Measurements from ENCODE around the gene SAMHD1.
"Not testable (repeated sequence)": the region's sequence is repeated elsewhere in the genome, so short reads cannot be mapped to it uniquely, and the experiment has no call there.

The SAMHD1 gene

GRCh38 chr20:36908603-36909002, 42.9 kb downstream of the SAMHD1 start:
- no peak overlapping the region for H3K4me3 ChIP-seq (ENCODE audit: low read depth, low read length)
- TF ChIP-seq MAX (IDR thresholded peaks at IDR 0.05; ENCODE audit: low read depth, low read length) (no peak), MYC (IDR thresholded peaks at IDR 0.05; ENCODE audit: low read depth, low read length) (no peak), POLR2A (IDR thresholded peaks at IDR 0.05; ENCODE audit: extremely low read depth, insufficient read length) (no peak), CTCF (IDR thresholded peaks at IDR 0.05; ENCODE audit: low read depth, low read length) (no peak)
- no peak for DNase-seq (ENCODE audit: low read depth)

- DNase-seq (ENCODE audit: low read depth); H3K4me3 ChIP-seq (ENCODE audit: low read depth, low read length): not testable (repeated sequence)
Observed at GRCh38 chr20:36906086-36906485, 45.4 kb downstream of the SAMHD1 start.

GRCh38 chr20:36905566-36905965, 45.9 kb downstream of the SAMHD1 start:
- DNase-seq (ENCODE audit: low read depth); H3K4me3 ChIP-seq (ENCODE audit: low read depth, low read length): not testable (repeated sequence)

GRCh38 chr20:36904690-36905089, 46.8 kb downstream of the SAMHD1 start:
- TF ChIP-seq MYC (IDR thresholded peaks at IDR 0.05; ENCODE audit: low read depth, low read length) (no peak), CTCF (IDR thresholded peaks at IDR 0.05; ENCODE audit: low read depth, low read length) (no peak), POLR2A (IDR thresholded peaks at IDR 0.05; ENCODE audit: extremely low read depth, insufficient read length) (no peak), MAX (IDR thresholded peaks at IDR 0.05; ENCODE audit: low read depth, low read length) (no peak)
- no peak for DNase-seq (ENCODE audit: low read depth)

GRCh38 chr20:36895036-36895435, 56.5 kb downstream of the SAMHD1 start:
- no peak for DNase-seq (ENCODE audit: low read depth)
- TF ChIP-seq CTCF (IDR thresholded peaks at IDR 0.05; ENCODE audit: low read depth, low read length) (no peak), MAX (IDR thresholded peaks at IDR 0.05; ENCODE audit: low read depth, low read length) (no peak), MYC (IDR thresholded peaks at IDR 0.05; ENCODE audit: low read depth, low read length) (no peak), POLR2A (IDR thresholded peaks at IDR 0.05; ENCODE audit: extremely low read depth, insufficient read length) (no peak)
- H3K4me3 ChIP-seq (ENCODE audit: low read depth, low read length): no peak overlapping the region

More at GRCh38 chr20:36904690-36905089, 46.8 kb downstream of the SAMHD1 start:
- no peak overlapping the region for H3K4me3 ChIP-seq (ENCODE audit: low read depth, low read length)

GRCh38 chr20:36893801-36894200, 57.7 kb downstream of the SAMHD1 start:
- DNase-seq (ENCODE audit: low read depth): no peak
- TF ChIP-seq MYC (IDR thresholded peaks at IDR 0.05; ENCODE audit: low read depth, low read length) (no peak), POLR2A (IDR thresholded peaks at IDR 0.05; ENCODE audit: extremely low read depth, insufficient read length) (no peak), CTCF (IDR thresholded peaks at IDR 0.05; ENCODE audit: low read depth, low read length) (no peak), MAX (IDR thresholded peaks at IDR 0.05; ENCODE audit: low read depth, low read length) (no peak)
- H3K4me3 ChIP-seq (ENCODE audit: low read depth, low read length): no peak overlapping the region

- TF ChIP-seq MAX (IDR thresholded peaks at IDR 0.05; ENCODE audit: low read depth, low read length): no peak
- TF ChIP-seq POLR2A (IDR thresholded peaks at IDR 0.05; ENCODE audit: extremely low read depth, insufficient read length): no peak
- no peak for TF ChIP-seq MYC (IDR thresholded peaks at IDR 0.05; ENCODE audit: low read depth, low read length)
- no peak for TF ChIP-seq CTCF (IDR thresholded peaks at IDR 0.05; ENCODE audit: low read depth, low read length)
- H3K4me3 ChIP-seq (ENCODE audit: low read depth, low read length): no peak overlapping the region
- no peak for DNase-seq (ENCODE audit: low read depth)
Observed at GRCh38 chr20:36891211-36891610, 60.3 kb downstream of the SAMHD1 start.

Data from NB4 (cell line).